ENCODE measurements around the gene GGA1. TPM values are rescaled to one million over a fixed set of nuclear protein-coding genes. Genes with fewer than 3 reads are reported as not detected.
A peak's percentile ranks its signal among the peaks of the same experiment; 100 is the strongest.
"Not testable (repeated sequence)": the region's sequence is repeated elsewhere in the genome, so short reads cannot be mapped to it uniquely, and the experiment has no call there.

GGA1 gene
- total and polyA plus RNA-seq, 10 donors = 43.4 to 134 (median 83.4) TPM

GRCh38 chr22:37582526-37582925 is 26.1 kb upstream of the GGA1 start:
- DNase-seq = no peak
- Histone ChIP-seq H3K27me3 (replicated peaks in 1 of 7) (peaks cover 0 to 9% (median 0%) of the 10 kb centered on the region in 7 donors), H3K36me3 (no peaks in the 10 kb centered on the region), H3K4me1 (peaks cover 20 to 38% (median 30%) of the 10 kb centered on the region in 6 donors), H3K9me3 (no peaks in the 10 kb centered on the region), H3K27ac (no peak overlapping the region), H3K4me3 (no peak overlapping the region)
- WGBS, 5 donors = 61 to 80% (median 69%) methylated on average over 4 of the region's 4 CpGs
- intact Hi-C loops (cut with DNase I; ENCODE audit: low total_unique reads) = no loop called here
- TF ChIP-seq POLR2AphosphoS5 (IDR thresholded peaks at IDR 0.05) = no peak
- no peak for TF ChIP-seq POLR2A (IDR thresholded peaks at IDR 0.05)
- no peak for TF ChIP-seq CTCF (IDR thresholded peaks at IDR 0.05 in 8 of 11, conservative IDR thresholded peaks at IDR 0.05 in 3 of 11)

DNA sequence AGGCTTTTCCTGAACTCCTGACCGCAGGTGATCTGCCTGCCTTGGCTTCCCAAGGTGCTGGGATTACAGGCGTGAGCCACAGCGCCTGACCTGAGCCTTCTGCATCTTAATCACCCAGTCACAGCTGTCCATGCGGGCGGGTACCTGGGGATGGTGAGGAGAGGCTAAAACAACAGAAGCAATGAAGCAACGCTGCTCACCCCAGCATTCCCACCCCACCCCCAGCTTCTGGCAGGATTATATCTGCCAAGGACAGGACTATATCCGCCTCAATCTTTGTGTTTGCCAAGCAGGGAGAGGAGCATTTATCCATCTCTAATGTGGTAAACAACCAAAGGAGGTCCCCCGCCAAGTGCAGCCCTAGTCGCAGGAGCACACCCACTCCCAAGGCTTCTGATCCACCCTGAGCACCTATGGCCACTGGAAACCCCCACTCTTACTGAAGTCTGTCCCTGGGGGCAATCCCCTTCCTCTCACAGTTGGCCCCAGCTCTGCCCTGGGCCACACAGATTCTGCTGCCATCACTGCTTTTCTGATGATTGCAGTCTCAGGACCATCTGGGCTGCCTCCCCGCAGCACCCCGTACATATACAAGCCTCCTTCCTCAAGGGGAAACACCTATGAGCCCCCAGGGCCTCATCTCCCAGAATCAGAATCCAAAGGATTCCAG is 20.0 kb upstream of the GGA1 start:
- intact Hi-C loops (cut with DNase I; ENCODE audit: low total_unique reads) = no loop called here
- H3K9me3 ChIP-seq = no peaks in the 10 kb centered on the region
- no peak for DNase-seq
- 59 to 84% (median 70%) methylated on average over 8 to 11 of the region's 11 CpGs for WGBS, 5 donors
- H3K27ac ChIP-seq = peak overlapping the region in 6 of 8 donors; percentile 36 to 72 (median 51)
- H3K27me3 ChIP-seq (replicated peaks in 1 of 7) = peaks cover 0 to under 1% (median 0%) of the 10 kb centered on the region in 7 donors
- peaks cover 9 to 53% (median 29%) of the 10 kb centered on the region in 6 donors for H3K4me1 ChIP-seq
- no peak for TF ChIP-seq CTCF (IDR thresholded peaks at IDR 0.05 in 8 of 11, conservative IDR thresholded peaks at IDR 0.05 in 3 of 11)
- no peak for TF ChIP-seq POLR2A (IDR thresholded peaks at IDR 0.05)
- TF ChIP-seq POLR2AphosphoS5 (IDR thresholded peaks at IDR 0.05) = no peak
- H3K4me3 ChIP-seq = no peak overlapping the region
- H3K36me3 ChIP-seq = no peaks in the 10 kb centered on the region

- intact Hi-C loops (cut with DNase I; ENCODE audit: low total_unique reads) = loop anchor here (10.0 kb wide), 1 partner anchor 55 kb away; no protein-coding TSS in a partner anchor
- no peak for TF ChIP-seq POLR2AphosphoS5 (IDR thresholded peaks at IDR 0.05)
- no peak for TF ChIP-seq CTCF (IDR thresholded peaks at IDR 0.05 in 8 of 11, conservative IDR thresholded peaks at IDR 0.05 in 3 of 11)
- no peak for TF ChIP-seq POLR2A (IDR thresholded peaks at IDR 0.05)
- Histone ChIP-seq H3K27me3 (replicated peaks in 1 of 7) (no peaks in the 10 kb centered on the region), H3K27ac (peak overlapping the region in 7 of 8 donors; percentile 14 to 72 (median 62)), H3K4me3 (no peak overlapping the region), H3K9me3 (no peaks in the 10 kb centered on the region), H3K4me1 (peaks cover 9 to 53% (median 29%) of the 10 kb centered on the region in 6 donors), H3K36me3 (no peaks in the 10 kb centered on the region)
- WGBS, 5 donors = 78 to 88% (median 87%) methylated on average over 5 of the region's 5 CpGs
- no peak for DNase-seq
Observed at GRCh38 chr22:37589636-37590035, 19.0 kb upstream of the GGA1 start.

- peak overlapping the region in 5 of 8 donors; percentile 58 to 72 (median 63) for H3K27ac ChIP-seq
- intact Hi-C loops (cut with DNase I; ENCODE audit: low total_unique reads) = loop anchor here (10.0 kb wide), 1 partner anchor 56 kb away; no protein-coding TSS in a partner anchor
- H3K4me3 ChIP-seq; DNase-seq; H3K36me3 ChIP-seq; H3K9me3 ChIP-seq; H3K27me3 ChIP-seq (replicated peaks in 1 of 7): not testable (repeated sequence)
- WGBS, 5 donors = 83 to 91% (median 85%) methylated on average over 6 of the region's 6 CpGs
- peaks cover 9 to 53% (median 29%) of the 10 kb centered on the region in 6 donors for H3K4me1 ChIP-seq
Observed at GRCh38 chr22:37591081-37591480, 17.6 kb upstream of the GGA1 start.

Data from spleen (tissue), 11 donors.